ENCODE results near the gene NKAP.
A peak's percentile ranks its signal among the peaks of the same experiment; 100 is the strongest.
"Not testable (repeated sequence)": the region's sequence is repeated elsewhere in the genome, so short reads cannot be mapped to it uniquely, and the experiment has no call there.

Gene NKAP

GRCh38 chrX:119966837-119967236 is 23.3 kb upstream of the NKAP start:
- not testable (repeated sequence) for H3K4me3 Mint-ChIP-seq; H3K4me1 Mint-ChIP-seq; H3K36me3 Mint-ChIP-seq (ENCODE audit: insufficient read depth); DNase-seq (ENCODE audit: low spot score in 2 of 2); H3K9me3 Mint-ChIP-seq; H3K27ac Mint-ChIP-seq (ENCODE audit: low read depth); ATAC-seq (replicated peaks; ENCODE audit: extremely low read depth, poor library complexity, severe bottlenecking)
- peaks cover 19% of the 10 kb centered on the region for H3K27me3 Mint-ChIP-seq

- ATAC-seq (replicated peaks; ENCODE audit: extremely low read depth, poor library complexity, severe bottlenecking) = no peak
- Mint-ChIP-seq H3K9me3 (no peaks in the 10 kb centered on the region), H3K27me3 (peaks cover 19% of the 10 kb centered on the region), H3K36me3 (ENCODE audit: insufficient read depth) (peaks cover 6% of the 10 kb centered on the region), H3K4me3 (no peak overlapping the region), H3K27ac (ENCODE audit: low read depth) (no peak overlapping the region), H3K4me1 (peaks cover 12% of the 10 kb centered on the region)
- no peak for DNase-seq (ENCODE audit: low spot score in 2 of 2)
Measured at GRCh38 chrX:119960625-119961024, 17.1 kb upstream of the NKAP start.

GRCh38 chrX:119955807-119956570 is 12.4 kb upstream of the NKAP start:
- Mint-ChIP-seq H3K27ac (ENCODE audit: low read depth) (peak overlapping the region; percentile 46), H3K4me3 (peak overlapping the region; percentile 52), H3K4me1 (peaks cover 24% of the 10 kb centered on the region)
- peak; percentile 75 for ATAC-seq (replicated peaks; ENCODE audit: extremely low read depth, poor library complexity, severe bottlenecking)
- not testable (repeated sequence) for H3K9me3 Mint-ChIP-seq; H3K36me3 Mint-ChIP-seq (ENCODE audit: insufficient read depth); H3K27me3 Mint-ChIP-seq
- DNase-seq (ENCODE audit: low spot score in 2 of 2) = peak; percentile 22 to 64

GRCh38 chrX:119954374-119954773 is 10.8 kb upstream of the NKAP start:
- no peak for ATAC-seq (replicated peaks; ENCODE audit: extremely low read depth, poor library complexity, severe bottlenecking)
- Mint-ChIP-seq H3K9me3 (no peaks in the 10 kb centered on the region), H3K4me1 (peaks cover 24% of the 10 kb centered on the region), H3K4me3 (no peak overlapping the region), H3K27ac (ENCODE audit: low read depth) (no peak overlapping the region), H3K36me3 (ENCODE audit: insufficient read depth) (peaks cover 6% of the 10 kb centered on the region), H3K27me3 (no peaks in the 10 kb centered on the region)
- DNase-seq (ENCODE audit: low spot score in 2 of 2) = no peak

GRCh38 chrX:119948381-119948780 is 4.8 kb upstream of the NKAP start:
- no peak for ATAC-seq (replicated peaks; ENCODE audit: extremely low read depth, poor library complexity, severe bottlenecking)
- no peaks in the 10 kb centered on the region for H3K27me3 Mint-ChIP-seq
- H3K4me1 Mint-ChIP-seq = peaks cover 5% of the 10 kb centered on the region
- no peaks in the 10 kb centered on the region for H3K9me3 Mint-ChIP-seq
- no peak overlapping the region for H3K27ac Mint-ChIP-seq (ENCODE audit: low read depth)
- no peaks in the 10 kb centered on the region for H3K36me3 Mint-ChIP-seq (ENCODE audit: insufficient read depth)
- DNase-seq (ENCODE audit: low spot score in 2 of 2) = no peak
- H3K4me3 Mint-ChIP-seq = no peak overlapping the region

DNA sequence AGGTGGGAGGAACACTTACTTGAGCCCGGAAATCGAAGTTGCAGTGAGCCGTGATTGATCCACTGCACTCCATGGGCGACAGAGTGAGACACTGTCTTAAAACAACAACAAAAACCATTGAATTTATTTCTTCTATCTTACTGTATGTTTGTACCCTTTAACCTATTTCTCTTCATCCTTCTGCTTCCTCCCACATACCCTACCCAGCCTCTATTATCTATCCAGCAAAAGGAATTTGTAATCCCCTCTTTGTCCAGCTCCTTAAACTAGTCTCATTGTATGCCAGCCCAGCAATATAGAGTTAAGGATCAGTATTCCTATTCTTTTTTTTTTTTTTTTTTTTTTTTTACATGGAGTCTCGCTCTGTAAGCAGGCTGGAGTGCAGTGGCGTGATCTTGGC is 1.9 kb upstream of the NKAP start:
- no peak overlapping the region for H3K4me3 Mint-ChIP-seq
- DNase-seq (ENCODE audit: low spot score in 2 of 2) (no peak), ATAC-seq (replicated peaks; ENCODE audit: extremely low read depth, poor library complexity, severe bottlenecking) (no peak)
- peaks cover 25% of the 10 kb centered on the region for H3K4me1 Mint-ChIP-seq
- no peaks in the 10 kb centered on the region for H3K27me3 Mint-ChIP-seq
- peaks cover 13% of the 10 kb centered on the region for H3K36me3 Mint-ChIP-seq (ENCODE audit: insufficient read depth)
- H3K27ac Mint-ChIP-seq (ENCODE audit: low read depth) = no peak overlapping the region
- H3K9me3 Mint-ChIP-seq = no peaks in the 10 kb centered on the region

DNA sequence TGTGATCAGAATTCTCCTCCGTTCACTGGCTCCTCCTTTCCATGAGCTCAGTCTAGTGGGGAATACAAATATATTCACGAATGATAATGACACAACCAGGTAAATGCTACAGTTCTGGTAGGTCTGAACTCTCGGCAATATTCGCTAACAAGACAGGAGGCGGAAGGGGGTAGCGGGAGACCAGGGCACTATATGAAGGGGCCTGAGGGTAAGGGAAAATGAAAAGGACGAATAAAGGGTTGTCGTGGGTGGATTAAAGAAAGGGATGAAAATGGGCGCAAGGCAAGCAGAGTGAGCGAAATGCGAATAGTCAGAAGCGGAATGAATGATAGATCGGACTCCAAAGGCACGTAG is 743 bp downstream of the NKAP start:
- H3K4me3 Mint-ChIP-seq = peak overlapping the region; percentile 89
- H3K27ac Mint-ChIP-seq (ENCODE audit: low read depth) = peak overlapping the region; percentile 93
- H3K36me3 Mint-ChIP-seq (ENCODE audit: insufficient read depth) = peaks cover 14% of the 10 kb centered on the region
- no peaks in the 10 kb centered on the region for H3K9me3 Mint-ChIP-seq
- no peaks in the 10 kb centered on the region for H3K27me3 Mint-ChIP-seq
- H3K4me1 Mint-ChIP-seq = peaks cover 20% of the 10 kb centered on the region
- ATAC-seq (replicated peaks; ENCODE audit: extremely low read depth, poor library complexity, severe bottlenecking) = peak; percentile 11
- DNase-seq (ENCODE audit: low spot score in 2 of 2) = no peak

DNA sequence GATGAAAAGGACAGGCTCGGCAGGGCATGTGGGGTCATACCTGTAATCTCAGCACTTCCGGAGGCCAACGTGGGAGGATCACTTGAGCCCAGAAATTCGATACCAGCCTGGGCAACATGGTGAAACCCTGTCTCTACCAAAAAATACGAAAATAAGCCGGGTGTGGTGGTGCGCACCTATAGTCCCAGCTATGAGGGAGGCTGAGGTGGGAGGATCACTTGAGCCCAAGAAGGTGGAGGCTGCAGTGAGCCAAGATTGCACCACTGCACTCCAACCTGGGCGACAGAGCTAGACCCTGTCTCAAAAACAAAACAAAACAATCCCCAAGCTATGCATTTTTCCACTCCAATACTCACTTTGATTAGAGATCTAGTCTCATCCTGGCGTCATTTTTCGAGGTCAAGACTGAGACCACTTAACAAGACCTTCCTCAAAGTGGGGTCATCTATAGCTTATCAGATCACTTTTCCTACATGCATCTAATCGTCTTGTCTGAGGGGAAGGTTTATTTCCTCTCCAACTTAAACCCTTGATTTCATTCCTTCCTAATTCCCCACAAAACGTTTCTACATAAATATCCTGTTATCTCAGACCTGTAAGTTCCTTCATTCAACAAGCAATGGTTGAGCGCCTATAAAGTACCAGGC is 1.3 kb downstream of the NKAP start:
- no peak for DNase-seq (ENCODE audit: low spot score in 2 of 2)
- Mint-ChIP-seq H3K36me3 (ENCODE audit: insufficient read depth) (peaks cover 17% of the 10 kb centered on the region), H3K4me3 (peak overlapping the region; percentile 89), H3K27ac (ENCODE audit: low read depth) (peak overlapping the region; percentile 93), H3K4me1 (peaks cover 20% of the 10 kb centered on the region), H3K27me3 (no peaks in the 10 kb centered on the region), H3K9me3 (no peaks in the 10 kb centered on the region)
- ATAC-seq (replicated peaks; ENCODE audit: extremely low read depth, poor library complexity, severe bottlenecking) = no peak

GRCh38 chrX:119941336-119941735 is 2.2 kb downstream of the NKAP start:
- Mint-ChIP-seq H3K27ac (ENCODE audit: low read depth) (no peak overlapping the region), H3K4me3 (no peak overlapping the region), H3K27me3 (no peaks in the 10 kb centered on the region), H3K4me1 (peaks cover 20% of the 10 kb centered on the region), H3K36me3 (ENCODE audit: insufficient read depth) (peaks cover 22% of the 10 kb centered on the region), H3K9me3 (no peaks in the 10 kb centered on the region)
- DNase-seq (ENCODE audit: low spot score in 2 of 2) (no peak), ATAC-seq (replicated peaks; ENCODE audit: extremely low read depth, poor library complexity, severe bottlenecking) (no peak)

DNA sequence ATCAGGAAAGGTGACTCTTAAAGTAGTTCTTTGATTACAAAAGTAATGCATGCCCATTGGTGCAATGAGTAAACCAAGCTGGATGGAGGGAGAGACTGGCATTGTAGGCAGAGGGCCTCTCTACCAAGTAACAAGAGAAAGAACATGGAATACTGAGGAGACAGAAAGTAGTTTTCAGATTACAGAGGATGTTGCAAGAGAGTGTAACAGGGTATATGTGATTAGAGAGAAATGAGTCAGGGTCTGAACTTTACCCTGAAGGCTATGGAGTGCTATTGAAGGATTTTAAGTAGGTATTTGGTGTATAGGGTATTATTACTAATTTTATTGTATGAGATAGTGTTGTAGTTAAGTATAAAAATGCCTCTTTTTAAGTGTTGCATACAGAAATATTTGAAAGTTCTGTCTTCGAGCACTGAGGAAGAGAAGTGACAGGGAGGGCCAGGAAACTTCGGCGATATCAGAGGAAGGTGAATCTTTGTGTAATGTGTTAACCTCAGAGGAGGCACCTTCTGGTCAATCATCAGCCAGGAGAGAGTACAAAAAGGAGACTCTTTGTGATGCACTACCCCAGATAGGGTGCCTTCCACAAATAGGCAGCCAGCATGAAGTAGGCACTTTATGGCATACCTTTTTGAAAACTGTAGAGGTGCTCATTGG is 8.2 kb downstream of the NKAP start:
- Mint-ChIP-seq H3K27me3 (no peaks in the 10 kb centered on the region), H3K36me3 (ENCODE audit: insufficient read depth) (peaks cover 51% of the 10 kb centered on the region), H3K9me3 (no peaks in the 10 kb centered on the region), H3K27ac (ENCODE audit: low read depth) (no peak overlapping the region), H3K4me1 (no peaks in the 10 kb centered on the region), H3K4me3 (no peak overlapping the region)
- DNase-seq (ENCODE audit: low spot score in 2 of 2) (no peak), ATAC-seq (replicated peaks; ENCODE audit: extremely low read depth, poor library complexity, severe bottlenecking) (no peak)

DNA sequence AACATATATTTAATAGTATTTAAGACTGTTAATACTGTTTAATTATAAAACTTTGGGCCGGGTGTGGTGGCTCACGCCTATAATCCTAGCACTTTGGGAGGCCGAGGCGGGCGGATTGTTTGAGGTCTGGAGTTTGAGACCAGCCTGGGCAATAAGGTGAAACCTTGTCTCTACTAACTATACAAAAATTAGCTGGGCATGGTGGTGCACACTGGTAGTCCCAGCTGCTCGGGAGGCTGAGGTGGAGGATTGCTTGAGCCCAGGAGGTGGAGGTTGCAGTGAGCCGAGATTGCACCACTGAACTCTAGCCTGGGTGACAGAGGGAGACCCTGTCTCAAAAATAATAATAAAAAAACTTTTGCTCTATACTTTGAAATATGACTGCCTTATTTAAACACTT is 21.2 kb downstream of the NKAP start:
- H3K4me1 Mint-ChIP-seq; H3K27ac Mint-ChIP-seq (ENCODE audit: low read depth); H3K27me3 Mint-ChIP-seq; ATAC-seq (replicated peaks; ENCODE audit: extremely low read depth, poor library complexity, severe bottlenecking); DNase-seq (ENCODE audit: low spot score in 2 of 2); H3K9me3 Mint-ChIP-seq; H3K4me3 Mint-ChIP-seq: not testable (repeated sequence)
- peaks cover 23% of the 10 kb centered on the region for H3K36me3 Mint-ChIP-seq (ENCODE audit: insufficient read depth)

DNA sequence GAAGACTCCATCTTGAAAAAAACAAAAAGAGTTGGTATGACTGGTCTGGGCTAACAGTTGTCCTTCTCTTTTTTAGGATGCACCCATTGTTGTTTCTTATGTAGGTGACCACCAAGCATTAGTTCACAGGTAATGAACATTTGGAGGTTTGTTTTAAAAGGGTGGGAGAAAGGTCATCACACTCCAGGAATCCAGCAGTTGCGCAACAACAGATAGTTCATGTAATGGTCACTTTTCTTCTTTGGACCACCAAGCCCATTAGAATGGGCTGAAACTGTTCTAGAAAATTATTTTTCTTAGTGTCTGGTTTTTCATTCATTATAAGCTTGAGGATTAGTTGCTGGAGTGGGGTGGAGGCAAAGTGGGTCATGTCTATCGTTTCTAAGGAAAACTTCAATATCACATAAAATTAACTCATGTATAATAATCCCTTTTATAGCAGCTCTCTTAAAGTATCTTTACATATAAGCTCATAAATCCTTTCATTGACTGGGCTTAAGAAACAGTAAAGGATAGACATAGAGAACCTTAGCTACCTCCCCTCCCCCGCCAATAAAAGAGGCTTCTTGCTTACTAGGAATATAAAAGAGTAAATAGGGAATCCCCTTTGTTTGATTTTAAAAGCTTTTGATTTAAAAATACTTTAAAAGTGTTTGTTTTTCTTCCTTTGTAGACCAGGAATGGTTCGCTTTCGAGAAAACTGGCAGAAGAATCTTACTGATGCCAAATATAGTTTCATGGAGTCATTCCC is 23.5 kb downstream of the NKAP start:
- H3K9me3 Mint-ChIP-seq = no peaks in the 10 kb centered on the region
- ATAC-seq (replicated peaks; ENCODE audit: extremely low read depth, poor library complexity, severe bottlenecking) = no peak
- H3K36me3 Mint-ChIP-seq (ENCODE audit: insufficient read depth) = peaks cover 7% of the 10 kb centered on the region
- DNase-seq (ENCODE audit: low spot score in 2 of 2) = no peak
- H3K4me1 Mint-ChIP-seq = no peaks in the 10 kb centered on the region
- H3K27ac Mint-ChIP-seq (ENCODE audit: low read depth) = no peak overlapping the region
- H3K4me3 Mint-ChIP-seq = no peak overlapping the region
- no peaks in the 10 kb centered on the region for H3K27me3 Mint-ChIP-seq
